A549 (cell line): ENCODE measurements around the gene SMURF1.

ENCODE experiments used
- CEBPB ChIP-seq, 2 experiments: fragments of >200 bp in 1 of 2; sonication (Bioruptor Twin) in 1 of 2; formaldehyde crosslinking in 1 of 2; IDR thresholded peaks; 2 replicates each; pipeline ENCODE4 v1.6.1; 2012 to 2016
- CTCF ChIP-seq: fragments of >200 bp; sonication (Bioruptor Twin); formaldehyde crosslinking; IDR thresholded peaks from 3 replicates; pipeline ENCODE4 v1.5.1; 2016
- EP300 ChIP-seq, 2 experiments: fragments of >200 bp; sonication (Bioruptor Twin); formaldehyde crosslinking; IDR thresholded peaks; 2 replicates in 1 of 2; 3 replicates in 1 of 2; pipeline ENCODE4 v1.6.1; 2016 to 2017
- ESRRA ChIP-seq: fragments of 150-350 bp; IDR thresholded peaks from 2 replicates; pipeline ENCODE4 v1.6.1; 2014; ENCODE audit warnings: mild to moderate bottlenecking, low read length, borderline replicate concordance
- MYC ChIP-seq: IDR thresholded peaks from 2 replicates; pipeline ENCODE4 v1.6.1; 2012; ENCODE audit warnings: mild to moderate bottlenecking, inconsistent platforms, low read length, improper control_type of control experiment, borderline replicate concordance
- NFE2L2 ChIP-seq: fragments of 150-350 bp; conservative IDR thresholded peaks from 2 replicates; pipeline ENCODE4 v1.6.1; 2014; ENCODE audit warnings: low read length
- POLR2A ChIP-seq: IDR thresholded peaks from 2 replicates; pipeline ENCODE4 v1.6.1; 2012; ENCODE audit warnings: mild to moderate bottlenecking, low read length
- REST ChIP-seq: fragments of 200-600 bp; sonication (generic); IDR thresholded peaks from 2 replicates; pipeline ENCODE4 v1.6.1; 2016; ENCODE audit warnings: antibody characterized with exemption, mild to moderate bottlenecking, moderate library complexity
- TFCP2L1 ChIP-seq: fragments of 250-450 bp; sonication (Bioruptor Pico); IDR thresholded peaks from 2 replicates; pipeline ENCODE4 v1.5.0; 2021; ENCODE audit warnings: mild to moderate bottlenecking
- USF2 ChIP-seq: fragments of 450-650 bp; IDR thresholded peaks from 2 replicates; pipeline ENCODE4 v1.6.1; 2014; ENCODE audit warnings: antibody characterized with exemption

GRCh38 chr7:98991141-98991540, 152.8 kb downstream of the SMURF1 start:
- TF ChIP-seq CTCF (no peak), POLR2A (no peak), ESRRA (no peak), TFCP2L1 (CRISPR knock-in tag) (no peak), USF2 (no peak), CEBPB (IDR thresholded peaks at IDR 0.05) (no peak), MYC (no peak), EP300 (IDR thresholded peaks at IDR 0.05) (no peak), NFE2L2 (no peak), REST (no peak)
